CD4-positive, alpha-beta T cell treated with Interleukin-17A for 1 hour (primary cell): ENCODE results near the gene CTSZ.
"Not testable (repeated sequence)": the region's sequence is repeated elsewhere in the genome, so short reads cannot be mapped to it uniquely, and the experiment has no call there.

Source experiments
- DNase-seq: peaks from one replicate; pipeline ENCODE4 v3.0.0-alpha.2; 2020

The CTSZ gene

GRCh38 chr20:58978351-58979190, 28.5 kb downstream of the CTSZ start:
- DNase-seq = no peak

DNA sequence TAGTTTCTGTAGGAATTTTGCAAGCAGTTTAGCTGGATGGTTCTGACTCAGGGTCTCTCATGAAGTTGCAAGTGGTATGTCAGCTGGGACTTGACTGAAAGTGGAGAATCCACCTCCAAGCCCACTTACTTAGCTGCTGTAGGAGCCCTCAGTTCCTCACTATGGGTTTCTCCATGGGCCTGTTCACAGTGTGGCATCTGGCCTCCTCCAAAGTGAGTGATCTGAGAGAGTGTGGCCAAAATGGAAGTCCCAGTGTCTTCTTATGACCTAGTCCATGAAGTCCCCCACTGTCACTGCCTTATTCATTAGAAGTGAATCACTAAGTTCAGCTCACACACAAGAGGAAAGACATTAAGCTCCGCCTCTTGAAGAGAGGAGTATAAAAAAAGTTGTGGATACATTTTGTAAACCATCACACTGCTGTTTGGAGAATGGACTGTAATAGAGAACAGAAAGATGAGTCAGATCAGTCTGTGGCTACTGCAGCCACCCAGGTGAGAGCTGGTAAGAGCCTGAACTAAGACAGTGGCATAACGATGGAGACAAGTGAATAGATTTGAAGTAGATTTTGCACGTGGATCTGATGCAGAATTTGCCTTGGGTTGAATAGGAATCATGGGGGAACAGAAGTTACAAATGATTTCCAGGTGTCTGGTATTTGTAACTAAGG, 30.9 kb downstream of the CTSZ start:
- no peak for DNase-seq

DNA sequence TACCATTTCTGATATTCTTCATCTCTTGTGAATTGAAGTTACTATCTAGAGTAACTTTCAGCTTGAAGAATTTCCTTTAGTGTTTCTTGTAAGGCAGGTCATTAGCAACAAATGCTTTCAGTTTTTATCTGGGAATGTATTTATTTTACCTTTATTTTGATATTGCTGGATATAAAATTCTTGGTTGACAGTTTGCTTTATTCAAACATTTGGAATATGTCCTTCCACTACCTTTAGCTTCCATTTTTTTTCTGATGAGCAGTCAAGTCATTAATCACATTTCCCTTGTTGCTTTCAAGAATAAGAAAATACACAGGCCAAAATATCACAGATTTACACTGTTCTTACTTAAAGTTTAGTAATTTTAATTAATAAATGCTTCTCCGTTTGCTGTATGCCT, 31.7 kb downstream of the CTSZ start:
- DNase-seq = no peak

- no peak for DNase-seq
Measured at GRCh38 chr20:58973866-58974265, 33.2 kb downstream of the CTSZ start.

GRCh38 chr20:58973179-58973578, 33.9 kb downstream of the CTSZ start:
- no peak for DNase-seq

DNA sequence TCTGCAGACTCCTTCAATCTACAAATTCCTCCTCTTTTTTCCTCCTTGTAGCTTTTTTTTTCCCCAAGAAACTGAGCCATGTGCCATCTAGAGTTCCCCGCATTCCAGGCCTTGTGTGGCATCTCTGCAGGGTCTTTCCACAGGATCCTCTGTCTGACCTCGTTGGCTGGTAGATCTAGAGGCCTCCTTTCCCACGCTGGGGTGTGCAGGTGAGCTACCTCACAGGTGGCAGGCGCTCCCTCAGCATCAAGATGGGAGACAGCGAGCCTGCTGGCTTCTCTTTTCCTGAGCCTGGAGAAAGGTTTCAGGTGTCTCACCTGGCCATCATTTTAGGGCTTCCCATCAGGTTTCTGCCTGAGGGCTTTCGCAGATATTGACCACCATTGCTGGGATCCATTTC, 35.6 kb downstream of the CTSZ start:
- no peak for DNase-seq

GRCh38 chr20:58970146-58970545, 36.9 kb downstream of the CTSZ start:
- no peak for DNase-seq

DNA sequence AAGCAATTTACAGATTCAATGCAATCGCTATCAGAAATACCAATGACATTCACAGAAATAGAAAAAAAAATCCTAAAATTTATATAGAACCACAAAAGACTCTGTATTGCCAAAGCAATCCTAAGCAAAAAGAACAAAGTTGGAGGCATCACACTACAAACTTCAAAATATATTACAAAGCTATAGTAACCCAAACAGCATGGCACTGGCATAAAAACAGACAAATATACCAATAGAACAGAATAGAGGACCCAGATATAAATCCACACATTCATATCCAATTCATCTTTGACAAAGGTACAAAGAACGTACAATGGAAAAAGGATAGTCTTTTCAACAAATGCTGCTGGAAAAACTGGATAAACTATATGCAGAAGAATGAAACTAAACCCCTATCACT, 37.6 kb downstream of the CTSZ start:
- DNase-seq = no peak

- DNase-seq = no peak
Measured at GRCh38 chr20:58967652-58968429, 39.2 kb downstream of the CTSZ start.

DNA sequence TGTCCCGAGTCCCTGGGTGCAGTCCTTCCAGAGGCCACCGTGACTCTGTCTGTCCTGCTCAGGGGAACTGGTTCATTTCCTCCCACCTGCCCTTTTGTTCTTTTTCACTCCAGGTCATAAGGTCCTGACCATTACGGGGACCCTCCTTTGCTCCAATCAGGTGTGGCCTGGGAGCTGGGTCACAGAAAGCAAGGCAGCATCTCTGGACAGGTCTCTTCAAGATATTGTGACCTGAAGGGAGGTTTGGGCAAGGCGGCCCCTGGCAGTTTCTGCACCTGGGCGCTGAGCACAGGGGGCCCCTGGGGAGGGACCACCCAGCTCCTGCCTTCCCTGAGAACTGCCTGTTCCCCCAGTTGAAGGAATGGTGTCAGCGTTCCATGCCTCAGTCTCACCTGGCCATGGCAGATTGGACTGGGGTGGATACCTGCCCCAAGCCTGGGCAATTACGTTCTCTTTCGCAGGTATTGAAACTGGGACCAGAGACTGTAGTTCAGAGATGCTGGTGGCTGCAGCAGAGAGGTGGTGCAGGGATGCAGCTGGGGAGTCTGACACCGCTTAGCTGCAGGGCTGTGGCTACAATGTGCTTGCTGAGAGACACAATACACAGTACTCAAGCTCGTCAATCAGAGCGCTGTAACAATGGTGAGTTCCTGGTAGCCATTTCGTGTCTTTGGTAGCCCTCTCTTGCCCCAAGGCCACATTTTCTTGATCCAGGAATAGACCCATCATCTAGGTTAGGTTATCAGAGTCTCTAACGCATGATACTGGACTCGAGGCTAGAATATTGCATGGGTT, 41.6 kb downstream of the CTSZ start:
- DNase-seq = no peak

- DNase-seq = not testable (repeated sequence)
Measured at GRCh38 chr20:58963922-58964321, 43.1 kb downstream of the CTSZ start.

- DNase-seq = no peak
Measured at GRCh38 chr20:58963060-58963584, 43.9 kb downstream of the CTSZ start.

GRCh38 chr20:58959652-58960051, 47.4 kb downstream of the CTSZ start:
- no peak for DNase-seq

DNA sequence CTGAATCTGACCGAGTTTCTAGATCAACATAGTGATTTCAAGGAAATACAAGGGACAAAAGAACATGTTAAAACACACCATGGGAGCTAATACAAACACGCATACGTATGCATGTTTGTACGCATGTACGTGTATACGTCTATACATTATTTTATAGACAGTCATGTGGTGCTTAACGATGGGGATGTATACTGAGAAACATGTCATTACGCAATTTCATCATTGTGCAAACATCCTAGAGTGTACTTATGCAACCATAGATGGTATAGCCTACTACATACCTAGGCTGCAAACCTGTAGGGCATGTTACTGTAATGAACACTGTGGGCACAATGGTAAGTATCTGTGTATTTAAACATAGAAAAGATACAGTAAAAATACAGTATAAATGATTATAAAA, 51.0 kb downstream of the CTSZ start:
- DNase-seq = no peak

DNA sequence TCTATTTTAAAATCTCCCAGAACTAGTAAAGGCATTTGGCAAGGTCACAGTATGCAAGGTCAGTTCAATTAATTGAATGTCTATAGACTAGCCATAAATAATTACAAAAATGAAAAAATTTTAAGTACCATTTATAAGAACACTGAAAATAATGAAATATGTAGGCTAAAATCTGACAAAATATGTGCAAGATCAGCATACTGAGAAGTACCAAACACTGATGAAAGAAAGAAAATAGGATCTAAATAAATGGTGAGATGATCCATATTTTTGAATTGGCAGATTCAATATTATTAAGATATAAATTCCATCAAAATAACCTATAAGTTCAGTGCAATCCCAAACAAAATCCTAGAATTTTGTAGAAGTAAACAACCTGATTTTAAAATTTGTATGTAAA, 54.0 kb downstream of the CTSZ start:
- no peak for DNase-seq

DNA sequence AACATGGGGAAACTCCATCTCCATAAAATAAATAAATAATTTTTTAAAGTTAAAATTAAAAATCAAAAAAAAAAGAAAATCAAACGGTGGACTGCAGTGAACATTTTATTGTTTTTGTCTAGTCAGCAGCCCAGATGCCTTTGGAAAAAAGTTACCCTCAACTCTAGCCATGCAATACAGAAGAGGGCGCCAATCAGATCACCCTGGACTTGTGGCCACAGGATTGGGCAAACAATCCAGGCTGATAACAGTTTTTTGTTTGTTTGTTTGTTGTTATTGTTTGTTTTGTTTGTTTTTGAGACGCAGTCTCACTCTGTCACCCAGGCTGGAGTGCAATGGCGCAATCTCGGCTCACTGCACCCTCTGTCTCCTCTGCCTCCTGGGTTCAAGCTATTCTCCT, 56.5 kb downstream of the CTSZ start:
- DNase-seq = no peak

GRCh38 chr20:58947797-58948388, 59.2 kb downstream of the CTSZ start:
- DNase-seq = not testable (repeated sequence)

GRCh38 chr20:58945965-58946631, 61.0 kb downstream of the CTSZ start:
- DNase-seq = no peak
